Neural cell (in vitro differentiated cells): ENCODE data around the gene CFAP58.

Experiments used
- CTCF ChIP-seq: fragments of 450-650 bp; IDR thresholded peaks from 2 replicates; pipeline ENCODE4 v1.5.1; 2014; ENCODE audit warnings: antibody characterized with exemption, mild to moderate bottlenecking, moderate library complexity; ENCODE audit not compliant: poor library complexity, severe bottlenecking
- EP300 ChIP-seq: fragments of 450-650 bp; conservative IDR thresholded peaks from 2 replicates; pipeline ENCODE4 v1.6.1; 2014; ENCODE audit warnings: antibody characterized with exemption, mild to moderate bottlenecking, moderate library complexity; ENCODE audit not compliant: poor library complexity, severe bottlenecking
- EZH2 ChIP-seq: fragments of 200-600, 300-800 bp; shearing (Covaris generic), sonication (generic); IDR thresholded peaks from 2 replicates; pipeline ENCODE4 v1.6.1; 2014; ENCODE audit warnings: antibody characterized with exemption, low read length, borderline replicate concordance, mild to moderate bottlenecking; ENCODE audit not compliant: insufficient read depth, poor library complexity, severe bottlenecking
- MXI1 ChIP-seq: fragments of 450-650 bp; conservative IDR thresholded peaks from 2 replicates; pipeline ENCODE4 v1.6.1; 2014; ENCODE audit warnings: antibody characterized with exemption, mild to moderate bottlenecking; ENCODE audit not compliant: poor library complexity, severe bottlenecking
- POLR2AphosphoS5 ChIP-seq: IDR thresholded peaks from 2 replicates; pipeline ENCODE4 v1.6.1; 2012
- RAD21 ChIP-seq: fragments of 450-650 bp; conservative IDR thresholded peaks from 2 replicates; pipeline ENCODE4 v1.6.1; 2014; ENCODE audit warnings: antibody characterized with exemption, mild to moderate bottlenecking, moderate library complexity
- SMC3 ChIP-seq: fragments of 450-650 bp; conservative IDR thresholded peaks from 2 replicates; pipeline ENCODE4 v1.6.1; 2014; ENCODE audit warnings: antibody characterized with exemption, mild to moderate bottlenecking, moderate library complexity; ENCODE audit not compliant: poor library complexity
- TAF1 ChIP-seq: IDR thresholded peaks from 2 replicates; pipeline ENCODE4 v1.6.1; 2012; ENCODE audit warnings: low read depth
- TF ChIP-seq, protein P1 (sequence below): IDR thresholded peaks from 2 replicates; pipeline ENCODE4 v1.6.1; 2012; ENCODE audit warnings: borderline replicate concordance

- TF ChIP-seq POLR2AphosphoS5 (no peak), CTCF (no peak), EZH2 (no peak), SMC3 (no peak), RAD21 (no peak), TAF1 (no peak), EP300 (no peak), MXI1 (no peak)
- TF ChIP-seq, protein P1, sequence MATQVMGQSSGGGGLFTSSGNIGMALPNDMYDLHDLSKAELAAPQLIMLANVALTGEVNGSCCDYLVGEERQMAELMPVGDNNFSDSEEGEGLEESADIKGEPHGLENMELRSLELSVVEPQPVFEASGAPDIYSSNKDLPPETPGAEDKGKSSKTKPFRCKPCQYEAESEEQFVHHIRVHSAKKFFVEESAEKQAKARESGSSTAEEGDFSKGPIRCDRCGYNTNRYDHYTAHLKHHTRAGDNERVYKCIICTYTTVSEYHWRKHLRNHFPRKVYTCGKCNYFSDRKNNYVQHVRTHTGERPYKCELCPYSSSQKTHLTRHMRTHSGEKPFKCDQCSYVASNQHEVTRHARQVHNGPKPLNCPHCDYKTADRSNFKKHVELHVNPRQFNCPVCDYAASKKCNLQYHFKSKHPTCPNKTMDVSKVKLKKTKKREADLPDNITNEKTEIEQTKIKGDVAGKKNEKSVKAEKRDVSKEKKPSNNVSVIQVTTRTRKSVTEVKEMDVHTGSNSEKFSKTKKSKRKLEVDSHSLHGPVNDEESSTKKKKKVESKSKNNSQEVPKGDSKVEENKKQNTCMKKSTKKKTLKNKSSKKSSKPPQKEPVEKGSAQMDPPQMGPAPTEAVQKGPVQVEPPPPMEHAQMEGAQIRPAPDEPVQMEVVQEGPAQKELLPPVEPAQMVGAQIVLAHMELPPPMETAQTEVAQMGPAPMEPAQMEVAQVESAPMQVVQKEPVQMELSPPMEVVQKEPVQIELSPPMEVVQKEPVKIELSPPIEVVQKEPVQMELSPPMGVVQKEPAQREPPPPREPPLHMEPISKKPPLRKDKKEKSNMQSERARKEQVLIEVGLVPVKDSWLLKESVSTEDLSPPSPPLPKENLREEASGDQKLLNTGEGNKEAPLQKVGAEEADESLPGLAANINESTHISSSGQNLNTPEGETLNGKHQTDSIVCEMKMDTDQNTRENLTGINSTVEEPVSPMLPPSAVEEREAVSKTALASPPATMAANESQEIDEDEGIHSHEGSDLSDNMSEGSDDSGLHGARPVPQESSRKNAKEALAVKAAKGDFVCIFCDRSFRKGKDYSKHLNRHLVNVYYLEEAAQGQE = no peak
Observed at GRCh38 chr10:104322416-104322782, 31.2 kb upstream of the CFAP58 start.
